ENCODE measurements around the gene RBM5.
A peak's percentile ranks its signal among the peaks of the same experiment; 100 is the strongest.
"Not testable (repeated sequence)": the region's sequence is repeated elsewhere in the genome, so short reads cannot be mapped to it uniquely, and the experiment has no call there.

Gene RBM5

GRCh38 chr3:50088725-50089608 is at the start of gene RBM5:
Gene RBM5, plus strand, starts transcription at chr3:50088919. Its CDS starts 1,516 bp downstream, at chr3:50090435.
- DNase-seq (ENCODE audit: low read depth, low spot score) = peak; percentile 66

DNA sequence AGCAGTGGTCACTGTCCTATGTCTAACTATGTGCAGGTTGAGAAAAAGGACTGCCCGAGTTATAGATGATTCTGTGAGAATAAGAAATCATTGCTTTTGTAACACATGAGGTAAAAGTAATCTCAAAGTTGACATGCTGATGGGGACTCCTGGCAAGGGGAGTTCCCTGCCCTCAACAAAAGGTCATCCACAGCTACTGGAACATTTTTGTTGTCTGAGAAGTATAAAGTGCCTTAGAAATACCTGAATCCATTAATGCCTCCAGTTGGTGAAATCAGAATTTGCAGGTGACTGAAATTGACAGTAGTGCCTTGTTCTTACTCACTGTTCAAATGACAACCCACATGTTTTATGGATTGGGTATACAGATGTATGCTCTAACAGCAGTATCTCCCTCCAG is 43.7 kb upstream of the RBM5 start:
- DNase-seq (ENCODE audit: low read depth, low spot score) = no peak

DNA sequence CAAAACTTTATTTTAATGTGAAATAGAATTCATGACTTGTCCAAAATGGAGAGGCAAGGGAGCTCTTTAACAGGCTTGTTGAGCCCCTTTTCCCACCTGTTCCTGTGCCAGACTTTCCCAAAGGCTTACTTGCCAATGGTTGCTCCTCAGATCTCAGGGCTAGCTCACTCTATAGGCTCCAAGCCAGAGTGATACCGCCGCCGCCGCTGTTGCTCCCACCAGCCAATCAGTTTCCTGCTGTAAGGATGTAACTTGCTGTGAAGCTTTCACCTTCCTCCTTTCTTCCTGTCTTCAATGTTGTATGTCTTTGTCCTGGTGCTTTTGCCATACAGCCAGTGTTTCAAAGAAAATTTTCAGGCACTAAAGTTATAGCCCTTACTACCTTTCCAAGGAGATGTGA is 41.3 kb upstream of the RBM5 start:
- no peak for DNase-seq (ENCODE audit: low read depth, low spot score)

- peak; percentile 66 for DNase-seq (ENCODE audit: low read depth, low spot score)
These were observed 38.4 kb upstream of the RBM5 start for GRCh38 chr3:50050361-50050760.

- DNase-seq (ENCODE audit: low read depth, low spot score) = no peak
These were observed 31.0 kb upstream of the RBM5 start for GRCh38 chr3:50057756-50058155.

DNA sequence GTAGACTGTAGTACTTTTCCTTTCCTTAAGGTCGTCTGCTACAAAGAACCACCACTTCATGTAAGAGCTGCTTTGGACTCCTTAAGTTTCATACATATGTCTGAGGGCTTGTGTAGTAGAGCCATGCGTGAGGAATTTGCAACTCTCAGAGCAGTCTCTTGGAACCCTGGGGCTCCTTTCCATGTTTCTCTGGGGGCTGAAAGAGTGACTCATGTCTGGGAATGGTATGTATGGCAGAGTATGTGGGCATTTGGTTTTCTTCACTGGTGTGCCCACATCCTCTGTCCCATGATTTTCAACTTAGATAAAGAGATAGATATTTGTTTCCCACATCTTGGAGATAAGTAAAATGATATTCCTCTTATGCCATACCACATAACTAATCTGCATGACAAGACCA is 20.6 kb upstream of the RBM5 start:
- DNase-seq (ENCODE audit: low read depth, low spot score) = no peak

GRCh38 chr3:50078091-50078490 is 10.6 kb upstream of the RBM5 start:
- DNase-seq (ENCODE audit: low read depth, low spot score) = no peak

GRCh38 chr3:50078622-50079021 is 10.1 kb upstream of the RBM5 start:
- DNase-seq (ENCODE audit: low read depth, low spot score) = no peak

GRCh38 chr3:50084951-50085350 is 3.8 kb upstream of the RBM5 start:
- not testable (repeated sequence) for DNase-seq (ENCODE audit: low read depth, low spot score)

- no peak for DNase-seq (ENCODE audit: low read depth, low spot score)
These were observed 858 bp downstream of the RBM5 start for GRCh38 chr3:50089609-50089945.

DNA sequence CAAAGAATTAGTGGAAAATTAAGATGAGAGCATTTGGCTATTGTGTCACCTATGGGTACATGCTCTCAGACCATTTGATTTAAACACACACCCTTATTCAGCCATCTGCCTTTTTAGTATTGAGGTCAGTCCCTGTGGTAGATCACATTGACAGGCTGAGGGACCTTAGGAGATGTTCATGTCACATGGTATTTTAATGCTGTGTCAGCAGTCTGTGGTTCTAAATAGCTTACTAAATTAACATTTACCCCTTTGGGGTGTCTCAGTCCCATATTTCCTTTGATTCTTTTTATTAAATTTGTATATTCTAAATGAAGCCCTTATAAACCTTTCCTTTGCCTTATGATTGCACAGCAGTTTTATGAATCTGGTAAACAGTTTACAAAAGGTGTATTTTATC is 2.3 kb downstream of the RBM5 start:
- no peak for DNase-seq (ENCODE audit: low read depth, low spot score)

DNA sequence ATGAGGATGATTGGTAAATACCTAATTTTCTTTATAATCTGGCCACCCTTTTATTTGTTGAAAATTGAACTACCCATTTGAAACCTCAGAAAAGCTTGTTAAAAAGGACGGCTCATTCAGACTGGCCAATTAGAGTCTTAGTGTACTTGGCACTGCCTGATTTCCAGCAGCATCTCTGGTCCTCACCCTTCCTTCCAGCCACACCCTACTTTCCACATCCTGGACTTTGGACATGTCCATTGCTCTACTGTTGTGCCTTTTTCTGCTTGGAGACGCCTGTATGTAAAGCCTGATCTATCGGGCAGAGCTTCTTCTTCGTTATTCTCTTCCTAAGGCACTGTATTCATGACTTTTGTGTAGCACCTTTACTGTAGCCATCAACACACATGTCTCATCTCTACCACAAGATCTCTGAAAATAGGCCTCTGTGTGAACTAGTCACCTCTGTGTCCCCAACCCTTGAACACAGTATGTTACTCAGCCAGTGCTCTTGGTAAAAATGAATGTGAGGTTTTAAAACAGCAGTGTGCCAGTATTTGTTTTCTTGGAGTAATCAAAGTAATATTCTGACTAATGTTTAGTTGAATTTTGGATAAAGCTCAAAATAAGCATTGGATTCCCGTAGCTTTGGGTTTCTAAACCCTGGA is 6.8 kb downstream of the RBM5 start:
- DNase-seq (ENCODE audit: low read depth, low spot score) = no peak

GRCh38 chr3:50100386-50100785 is 11.7 kb downstream of the RBM5 start:
- no peak for DNase-seq (ENCODE audit: low read depth, low spot score)

- DNase-seq (ENCODE audit: low read depth, low spot score) = no peak
These were observed 12.5 kb downstream of the RBM5 start for GRCh38 chr3:50100956-50101845.

DNA sequence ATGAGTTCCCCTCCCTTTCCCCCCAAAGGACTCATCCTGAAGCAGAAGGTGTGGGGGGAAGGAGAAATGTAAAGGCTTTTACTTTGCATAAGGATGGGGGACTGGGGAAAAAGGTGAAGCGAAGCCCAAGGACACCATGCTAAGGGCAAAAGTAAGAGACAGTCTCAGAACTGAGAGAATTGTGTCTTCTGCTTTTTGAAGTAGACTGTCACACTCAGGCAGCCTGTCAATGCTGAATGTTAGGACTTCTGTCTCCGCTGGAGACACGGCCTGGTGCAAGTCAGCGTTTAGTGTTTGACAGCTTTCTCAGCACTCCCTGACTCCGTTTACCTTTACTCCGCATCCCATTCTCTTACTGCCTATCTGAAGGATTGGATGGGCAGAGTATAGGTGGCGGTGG is 13.8 kb downstream of the RBM5 start:
- no peak for DNase-seq (ENCODE audit: low read depth, low spot score)

- DNase-seq (ENCODE audit: low read depth, low spot score) = no peak
These were observed 23.0 kb downstream of the RBM5 start for GRCh38 chr3:50111757-50112156.

GRCh38 chr3:50112462-50112861 is 23.7 kb downstream of the RBM5 start:
- DNase-seq (ENCODE audit: low read depth, low spot score) = no peak

DNA sequence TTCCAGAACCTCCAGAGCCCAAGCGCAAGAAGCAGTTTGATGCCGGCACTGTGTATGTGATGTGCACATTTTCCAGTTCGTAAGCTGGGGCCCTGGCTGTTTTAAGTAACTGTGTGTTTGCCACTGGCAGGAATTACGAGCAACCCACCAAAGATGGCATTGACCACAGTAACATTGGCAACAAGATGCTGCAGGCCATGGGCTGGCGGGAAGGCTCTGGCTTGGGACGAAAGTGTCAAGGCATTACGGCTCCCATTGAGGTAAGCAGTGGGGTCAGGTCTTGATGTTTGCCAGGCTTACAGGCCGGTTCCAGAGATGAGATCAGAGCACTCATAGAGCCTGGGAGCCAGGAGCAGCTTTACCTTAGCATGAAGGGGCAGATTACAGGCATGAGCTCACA is 28.4 kb downstream of the RBM5 start:
- no peak for DNase-seq (ENCODE audit: low read depth, low spot score)

- no peak for DNase-seq (ENCODE audit: low read depth, low spot score)
These were observed 29.5 kb downstream of the RBM5 start for GRCh38 chr3:50118237-50118636.

GRCh38 chr3:50119786-50120185 is 31.1 kb downstream of the RBM5 start:
- no peak for DNase-seq (ENCODE audit: low read depth, low spot score)

- DNase-seq (ENCODE audit: low read depth, low spot score) = no peak
These were observed 31.8 kb downstream of the RBM5 start for GRCh38 chr3:50120364-50121071.
